ENCODE data around the gene ARRDC3.

Gene ARRDC3

DNA sequence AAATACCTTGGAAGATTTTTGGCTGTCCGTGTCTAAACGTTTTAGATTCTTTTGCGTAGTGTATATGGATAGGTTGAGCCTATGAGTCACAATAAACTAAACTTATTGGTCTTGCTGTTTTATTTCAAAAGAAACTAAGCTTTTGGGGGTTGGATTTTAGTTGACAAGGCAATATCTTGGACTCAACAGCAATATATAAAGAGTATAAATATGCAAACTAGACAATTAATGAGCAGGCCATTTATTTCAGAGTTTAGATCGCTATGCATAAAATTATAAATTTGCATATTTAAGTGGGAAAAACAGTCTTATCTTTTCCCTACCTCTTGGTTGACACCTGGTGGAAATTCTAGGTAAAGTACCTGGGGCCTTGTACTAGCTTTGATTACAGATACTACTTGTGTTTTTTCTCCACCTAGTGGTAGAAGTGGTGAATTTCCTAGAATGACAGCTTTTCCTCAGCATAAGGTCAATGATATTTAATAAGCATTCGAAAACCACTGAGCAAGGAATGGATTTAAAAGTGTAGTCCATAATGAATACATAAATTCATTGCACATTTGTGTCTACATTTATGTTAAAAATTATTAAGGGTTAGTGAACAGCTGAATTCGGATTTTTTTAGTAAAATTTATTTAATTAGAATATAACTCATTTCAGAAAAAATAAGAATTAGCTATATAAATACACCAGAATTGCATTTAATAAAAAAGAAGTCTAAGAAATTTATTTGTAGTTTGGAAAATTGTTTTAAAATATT is 1.7 kb upstream of the ARRDC3 start:
- DNase-seq (ENCODE audit: low read depth in 3 of 3, low spot score in 1 of 3): no peak

DNA sequence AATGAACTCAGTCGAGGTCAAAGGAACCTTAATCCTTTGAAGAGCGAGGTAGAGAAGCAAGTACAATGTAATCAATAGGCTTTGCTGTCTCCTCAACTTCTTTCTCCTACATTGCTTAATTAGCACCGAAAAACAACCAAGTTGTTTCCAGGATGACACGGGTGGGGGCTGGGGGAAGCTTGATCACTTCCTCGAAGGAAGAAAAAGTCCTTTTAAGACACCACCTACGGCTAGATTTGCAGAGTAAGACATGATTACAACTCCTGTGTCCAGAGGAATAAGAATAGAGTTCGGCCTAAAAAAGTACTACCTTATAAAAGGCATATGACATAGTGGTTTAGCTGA is 811 bp upstream of the ARRDC3 start:
- no peak for DNase-seq (ENCODE audit: low read depth in 3 of 3, low spot score in 1 of 3)

DNA sequence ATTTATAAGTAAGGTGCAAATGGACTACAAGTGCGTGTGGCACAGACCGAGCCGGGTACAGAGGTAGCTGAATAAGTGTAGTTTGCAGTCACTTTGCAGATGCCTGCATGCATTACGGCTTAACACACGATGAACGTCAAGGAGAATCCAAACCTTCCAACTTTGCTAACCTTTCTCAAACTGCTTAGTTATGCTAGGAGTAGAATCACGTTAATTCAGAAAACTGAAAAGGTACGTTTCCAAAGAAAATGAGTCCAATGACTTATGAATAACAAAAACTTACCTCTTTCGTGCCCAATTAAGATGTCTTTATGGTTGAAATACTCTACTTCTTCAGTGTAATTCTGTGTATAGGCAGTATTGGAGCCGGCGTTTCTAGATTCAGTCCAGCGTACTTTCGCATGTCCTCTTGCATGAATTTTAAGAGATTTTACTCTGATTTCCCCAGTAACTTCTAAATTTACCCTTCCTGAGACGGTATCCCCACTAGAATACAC is 539 bp downstream of the ARRDC3 start:
- DNase-seq (ENCODE audit: low read depth in 3 of 3, low spot score in 1 of 3): peak in 1 of 3 donors; percentile 9

DNA sequence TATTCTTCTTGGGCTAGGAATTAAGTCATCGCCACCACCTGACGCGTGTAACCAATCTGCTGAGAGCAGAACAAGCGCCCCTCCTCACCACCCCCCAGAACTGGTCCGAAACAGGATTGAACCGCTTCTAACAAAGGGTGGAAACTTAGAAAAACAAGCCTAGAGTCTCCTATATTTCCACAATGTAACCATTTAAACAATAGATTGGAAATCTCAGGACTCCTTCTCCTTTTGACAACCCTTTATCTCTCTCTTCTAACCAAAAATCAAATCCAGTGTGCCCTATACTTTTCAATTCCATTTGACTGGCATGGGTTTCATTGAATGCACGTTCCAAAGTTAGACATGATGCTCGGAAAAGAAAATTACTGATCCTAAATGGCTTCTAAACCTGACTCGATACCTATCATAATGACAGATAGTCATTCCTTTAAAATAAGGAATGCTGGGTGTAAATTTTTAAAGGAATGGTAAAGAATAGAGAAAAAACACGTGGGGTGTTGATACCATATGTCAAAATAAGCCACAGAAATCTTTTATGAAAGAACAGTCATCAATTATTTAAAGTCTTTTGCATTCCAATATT is 1.2 kb downstream of the ARRDC3 start:
- DNase-seq (ENCODE audit: low read depth in 3 of 3, low spot score in 1 of 3): peak in 2 of 3 donors; percentile 37 to 43

GRCh38 chr5:91381239-91381773 is 1.8 kb downstream of the ARRDC3 start:
- no peak for DNase-seq (ENCODE audit: low read depth in 3 of 3, low spot score in 1 of 3)

- DNase-seq (ENCODE audit: low read depth in 3 of 3, low spot score in 1 of 3): peak; percentile 92 to 96 (median 92)
Measured at GRCh38 chr5:91380491-91381238, 2.5 kb downstream of the ARRDC3 start.

DNA sequence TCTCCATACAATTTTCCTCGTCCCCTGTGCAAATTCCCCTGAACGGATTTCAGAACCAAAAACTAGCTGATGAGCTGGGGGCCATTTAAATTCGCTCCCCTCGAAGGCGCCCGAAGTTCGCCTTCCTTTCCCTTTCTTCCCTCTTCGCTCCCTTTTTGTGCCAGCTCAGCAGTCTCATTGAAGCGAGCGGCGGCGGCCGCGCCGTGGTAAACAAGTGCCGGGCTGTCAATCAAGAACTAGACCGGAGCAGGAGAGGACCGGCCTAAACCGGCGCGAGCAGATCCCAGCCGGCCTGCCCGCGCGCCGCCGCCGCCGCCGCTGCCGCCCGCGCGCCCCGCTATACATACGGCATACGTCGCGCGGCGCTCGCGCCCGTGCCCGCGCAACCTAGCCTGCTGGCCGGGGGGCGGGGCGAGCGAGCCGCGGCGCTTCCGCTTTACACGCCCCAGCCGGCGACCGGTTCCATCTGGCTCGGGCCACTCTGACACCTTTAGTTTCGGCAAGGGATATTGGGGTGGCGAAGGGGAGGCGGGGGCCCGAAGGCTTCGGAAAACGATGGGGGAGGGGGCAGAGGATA is 3.1 kb downstream of the ARRDC3 start:
- peak; percentile 86 to 95 (median 86) for DNase-seq (ENCODE audit: low read depth in 3 of 3, low spot score in 1 of 3)

DNA sequence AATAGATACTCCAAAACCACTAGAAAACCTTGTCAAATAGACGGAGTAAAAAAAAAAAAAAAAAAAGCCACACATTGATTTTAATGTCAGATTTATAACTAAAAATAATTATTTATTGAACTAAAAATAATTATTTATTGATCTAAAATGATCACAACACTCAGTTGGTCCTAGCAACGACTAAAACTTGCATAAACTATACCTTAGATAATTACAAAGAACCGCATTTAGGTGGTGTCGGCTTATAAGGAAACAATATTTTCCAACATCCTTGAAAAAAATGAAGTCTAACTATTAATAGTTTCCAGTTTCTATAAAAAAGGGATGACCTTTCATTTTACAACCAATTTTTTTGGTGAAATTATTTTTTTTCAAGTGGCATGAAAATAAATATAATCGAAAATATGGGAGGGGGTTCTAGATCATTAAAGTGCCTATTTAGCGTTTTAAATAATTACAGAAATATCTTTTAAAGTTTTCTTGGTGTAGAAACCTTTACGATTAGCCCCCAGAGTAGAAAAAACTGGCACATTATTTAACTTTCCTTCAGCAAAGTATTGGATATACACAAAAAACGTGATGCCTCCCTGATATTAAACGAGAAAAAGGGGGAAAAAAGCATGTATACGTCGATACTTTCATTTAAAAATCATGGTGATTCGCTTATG is 3.7 kb downstream of the ARRDC3 start:
- DNase-seq (ENCODE audit: low read depth in 3 of 3, low spot score in 1 of 3): no peak

- DNase-seq (ENCODE audit: low read depth in 3 of 3, low spot score in 1 of 3): no peak
Measured at GRCh38 chr5:91378752-91379211, 4.3 kb downstream of the ARRDC3 start.

DNA sequence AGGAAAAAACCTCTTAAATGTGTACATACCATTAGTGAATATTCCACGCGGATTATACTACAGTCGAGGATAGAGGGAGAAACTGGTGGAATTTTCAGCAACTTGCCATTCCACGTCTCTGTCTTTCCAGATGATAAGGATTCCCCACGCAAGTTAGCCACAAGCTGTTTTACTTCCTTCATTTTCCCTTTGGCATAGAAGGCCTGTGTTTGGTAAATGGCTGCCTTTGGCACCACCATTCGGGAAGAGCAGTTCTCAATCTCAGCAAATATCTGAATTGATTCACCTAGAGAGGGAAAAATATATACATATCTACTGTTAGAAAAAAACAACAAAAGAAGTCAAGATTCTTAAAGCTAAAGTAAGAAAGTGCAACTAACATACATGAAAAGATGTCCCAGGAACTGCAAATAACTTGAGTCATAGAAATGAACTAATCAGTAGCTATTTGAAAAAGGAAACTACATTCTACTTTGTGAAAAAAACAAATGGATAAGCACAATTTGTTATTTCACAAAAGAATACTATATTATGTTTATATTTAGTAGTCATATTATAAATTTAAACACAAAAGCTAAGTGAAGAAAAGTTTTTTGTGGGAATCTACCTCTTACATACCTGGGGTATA is 8.1 kb downstream of the ARRDC3 start:
- DNase-seq (ENCODE audit: low read depth in 3 of 3, low spot score in 1 of 3): no peak

DNA sequence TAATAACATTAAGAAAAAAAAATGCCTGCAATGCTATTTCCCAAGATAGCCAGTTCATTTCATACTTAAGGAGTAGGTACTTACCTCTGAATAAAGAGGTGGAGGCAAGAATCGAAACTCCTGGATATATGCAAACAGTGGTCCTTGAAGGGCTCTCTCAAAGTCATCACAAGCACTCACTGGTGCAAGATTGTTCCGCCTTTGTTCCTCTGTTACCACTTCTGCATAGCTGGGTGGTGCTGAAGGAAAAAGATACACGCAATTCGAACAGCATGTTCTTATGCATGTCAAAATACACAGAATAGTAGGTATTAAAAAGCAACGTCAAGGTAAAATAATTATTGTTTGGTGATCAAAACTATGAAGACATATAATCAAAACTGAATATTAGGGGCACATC is 9.5 kb downstream of the ARRDC3 start:
- DNase-seq (ENCODE audit: low read depth in 3 of 3, low spot score in 1 of 3): no peak

DNA sequence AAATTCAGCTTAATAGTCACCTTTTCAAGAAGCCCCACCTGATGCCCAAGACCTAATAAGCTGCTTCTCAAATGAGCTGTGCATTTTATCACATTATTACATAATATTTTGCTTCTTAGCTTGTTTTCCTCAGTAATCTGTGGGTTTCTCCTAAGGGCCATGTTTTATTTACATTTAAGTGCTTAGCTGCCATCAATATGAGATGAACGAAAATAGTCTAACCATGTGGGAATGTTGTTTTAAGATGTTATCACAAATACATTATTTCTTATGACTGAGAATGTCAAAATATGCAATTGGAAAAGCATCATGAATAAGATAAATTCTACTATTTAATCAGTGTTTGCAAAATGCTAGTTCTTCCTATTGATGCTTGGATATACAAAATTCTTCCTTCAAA is 10.1 kb downstream of the ARRDC3 start:
- no peak for DNase-seq (ENCODE audit: low read depth in 3 of 3, low spot score in 1 of 3)

DNA sequence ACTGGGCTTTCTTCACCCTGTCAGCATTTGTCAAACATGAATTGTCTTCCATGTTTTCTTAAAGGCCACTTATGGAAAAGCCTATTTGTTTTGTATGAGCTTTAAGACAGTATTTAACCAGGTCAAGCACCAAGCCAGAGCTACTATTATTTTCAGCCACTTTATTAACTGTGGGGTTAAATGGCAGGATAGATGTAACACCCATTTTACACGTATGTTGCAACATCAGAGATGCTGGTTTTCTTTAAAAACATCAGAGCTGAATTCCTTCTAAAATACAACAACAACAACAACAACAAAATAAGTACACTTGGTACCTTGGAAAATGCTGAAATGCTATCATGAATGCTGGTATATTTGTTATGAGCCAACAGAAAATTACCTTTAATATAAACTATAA is 13.6 kb downstream of the ARRDC3 start:
- no peak for DNase-seq (ENCODE audit: low read depth in 3 of 3, low spot score in 1 of 3)

DNA sequence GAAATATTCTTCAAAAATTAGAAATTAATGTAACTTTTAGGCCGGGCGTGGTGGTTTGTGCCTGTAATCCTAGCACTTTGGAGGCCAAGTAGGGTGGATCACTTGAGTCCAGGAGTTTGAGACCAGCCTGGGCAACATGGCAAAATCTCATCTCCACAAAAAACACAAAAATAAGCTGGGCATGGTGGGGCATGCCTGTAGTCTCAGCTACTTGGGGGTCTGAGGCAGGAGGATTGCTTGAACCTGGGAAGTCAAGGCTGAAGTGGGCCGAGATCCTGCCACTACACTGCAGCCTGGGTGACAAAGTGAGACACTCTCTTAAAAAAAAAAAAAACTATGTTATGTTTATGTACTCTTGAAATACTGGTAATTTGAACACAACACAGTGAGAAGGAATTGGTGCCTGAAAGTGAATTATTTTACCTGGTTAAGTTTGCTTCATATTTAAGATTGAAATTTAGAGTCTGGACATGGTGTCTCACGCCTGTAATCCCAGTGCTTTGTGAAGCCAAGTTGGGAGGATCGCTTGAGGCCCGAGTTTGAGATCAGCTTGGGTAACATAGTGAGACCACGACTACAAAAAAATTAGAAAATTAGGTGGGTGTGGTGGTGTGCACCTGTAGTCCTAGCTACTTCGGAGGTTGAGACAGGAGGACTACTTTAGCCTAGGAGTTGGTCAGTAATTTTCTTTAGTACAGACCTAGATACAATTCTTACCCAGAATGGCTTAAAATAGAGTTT is 15.0 kb downstream of the ARRDC3 start:
- no peak for DNase-seq (ENCODE audit: low read depth in 3 of 3, low spot score in 1 of 3)

DNA sequence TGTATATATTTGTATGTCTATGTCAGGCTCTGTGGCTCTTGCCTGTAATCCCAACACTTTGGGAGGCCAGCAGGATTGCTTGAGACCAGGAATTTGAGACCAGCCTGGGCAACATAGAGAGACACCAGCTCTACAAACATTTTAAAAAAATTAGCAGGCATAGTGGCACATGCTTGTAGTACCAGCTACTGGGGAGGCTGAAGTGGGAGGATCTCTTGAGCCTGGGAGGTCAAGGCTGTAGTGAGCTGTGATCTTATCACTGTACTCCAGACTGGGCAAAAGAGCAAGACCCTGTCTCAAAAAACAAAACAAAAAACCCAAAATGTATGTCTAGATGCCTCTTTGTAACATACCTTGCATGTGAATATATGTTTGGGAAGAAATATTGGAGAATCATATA is 15.8 kb downstream of the ARRDC3 start:
- DNase-seq (ENCODE audit: low read depth in 3 of 3, low spot score in 1 of 3): no peak

DNA sequence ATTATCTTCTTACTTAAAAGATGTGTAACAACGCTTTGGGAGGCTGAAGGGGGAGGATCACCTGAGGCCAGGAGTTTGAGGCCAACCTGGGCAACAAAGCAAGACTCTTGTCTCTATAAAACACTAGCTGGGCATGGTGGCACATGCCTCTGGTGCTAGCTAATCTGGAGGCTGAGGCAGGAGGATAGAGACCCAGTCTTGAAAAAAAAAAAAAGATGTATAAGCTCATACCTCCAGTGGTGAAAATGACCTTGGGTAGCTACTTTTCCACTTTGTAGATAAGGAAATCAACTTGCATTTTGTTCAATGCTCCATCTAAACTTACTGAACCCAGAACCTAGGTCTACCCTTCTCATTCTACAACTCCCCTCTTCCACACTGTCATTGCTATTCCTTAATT is 16.6 kb downstream of the ARRDC3 start:
- no peak for DNase-seq (ENCODE audit: low read depth in 3 of 3, low spot score in 1 of 3)

GRCh38 chr5:91365498-91365897 is 17.6 kb downstream of the ARRDC3 start:
- no peak for DNase-seq (ENCODE audit: low read depth in 3 of 3, low spot score in 1 of 3)

DNA sequence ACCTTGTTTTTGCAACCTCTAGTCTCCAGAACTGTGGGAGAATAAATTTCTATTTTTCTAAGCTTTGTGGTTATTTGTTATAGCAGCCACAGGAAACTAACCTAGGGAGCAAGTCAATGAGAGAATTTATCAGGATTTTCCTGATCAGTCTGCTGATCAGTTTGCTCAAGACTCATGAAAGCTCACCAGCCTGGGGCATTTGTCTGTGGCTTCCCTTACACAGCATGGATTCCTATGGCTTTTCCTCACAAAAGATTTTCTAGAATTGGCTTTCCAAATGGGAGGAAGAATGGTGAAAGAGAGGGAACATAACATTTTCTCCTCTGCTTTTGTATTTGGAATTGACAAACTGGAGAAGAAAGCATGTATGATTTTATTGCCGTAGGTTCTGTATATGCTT is 20.2 kb downstream of the ARRDC3 start:
- no peak for DNase-seq (ENCODE audit: low read depth in 3 of 3, low spot score in 1 of 3)

GRCh38 chr5:91361790-91362189 is 21.3 kb downstream of the ARRDC3 start:
- DNase-seq (ENCODE audit: low read depth in 3 of 3, low spot score in 1 of 3): no peak
